Endothelial cell of umbilical vein (primary cell): ENCODE measurements around the gene MSN. TPM values are rescaled to one million over a fixed set of nuclear protein-coding genes. Genes with fewer than 3 reads are reported as not detected.
A peak's percentile ranks its signal among the peaks of the same experiment; 100 is the strongest.

Experiments used
- BruUV-seq: library from RNA; stranded (reverse); fragments of 400-500 nt; replicated peaks from 2 replicates; lab custom pipeline; 2021; lab: Mats Ljungman, UMichigan
- CTCF ChIA-PET: fragments of 300-600, 350-600 bp; sonication (Branson Sonifier 250); formaldehyde crosslinking; loops from one replicate; lab custom pipeline; 2021; ENCODE audit warnings: antibody characterized with exemption, inconsistent platforms; lab: Charles Lee
- POLR2A ChIA-PET: fragments of 300-600, 350-600 bp; sonication (Branson Sonifier 250); formaldehyde crosslinking; loops from one replicate; lab custom pipeline; 2021; ENCODE audit warnings: antibody characterized with exemption, inconsistent platforms; lab: Charles Lee
- DNase-seq: peaks from one replicate; pipeline ENCODE4 v3.0.0-alpha.2; 2011; ENCODE audit warnings: low read depth, low spot score
- FAIRE-seq: peaks from 2 replicates; lab custom pipeline; 2011; peaks lifted over from hg19 to GRCh38; lab: Jason Lieb, UNC
- H2AFZ ChIP-seq: 2 replicates; pipeline ENCODE4 v1.6.0; 2012; ENCODE audit warnings: low read depth, low read length, control low read depth, inconsistent platforms
- H3K27ac ChIP-seq: 2 replicates; pipeline ENCODE4 v1.5.1; 2011; ENCODE audit warnings: low read depth, mild to moderate bottlenecking, control low read depth, low read length, moderate library complexity; ENCODE audit not compliant: insufficient read depth
- H3K27me3 ChIP-seq, 2 experiments: 2 replicates each; pipeline versions ENCODE4 v1.6.0 to v1.6.1; 2011; ENCODE audit warnings: low read length in 2 of 2, mixed read lengths in 1 of 2; ENCODE audit not compliant: control insufficient read depth in 2 of 2, insufficient read depth in 2 of 2
- H3K36me3 ChIP-seq, 2 experiments: 2 replicates in 1 of 2; 3 replicates in 1 of 2; pipeline ENCODE4 v1.5.1; 2011; ENCODE audit warnings: low read length in 2 of 2, mild to moderate bottlenecking in 1 of 2, moderate library complexity in 1 of 2; ENCODE audit not compliant: control insufficient read depth in 2 of 2, insufficient read depth in 2 of 2; ENCODE audit errors: extremely low read depth in 1 of 2
- H3K4me1 ChIP-seq: 3 replicates; pipeline ENCODE4 v1.5.1; 2011; ENCODE audit warnings: mild to moderate bottlenecking, low read length; ENCODE audit not compliant: control insufficient read depth, insufficient read depth; ENCODE audit errors: extremely low read depth
- H3K4me2 ChIP-seq: 2 replicates; pipeline ENCODE4 v1.6.1; 2011; ENCODE audit warnings: low read length, control low read depth, mixed read lengths; ENCODE audit not compliant: insufficient read depth
- H3K4me3 ChIP-seq, 3 experiments: fragments of 200-600 bp in 1 of 3; sonication (generic), shearing (Covaris generic) in 1 of 3; replicated peaks in 1 of 3; 2 replicates each; pipeline ENCODE4 v1.5.1; 2011 to 2016; ENCODE audit warnings: control low read depth in 3 of 3, low read length in 3 of 3, mild to moderate bottlenecking in 2 of 3, inconsistent platforms in 1 of 3, low read depth in 1 of 3, moderate library complexity in 1 of 3; ENCODE audit not compliant: insufficient read depth in 1 of 3
- H3K79me2 ChIP-seq: 2 replicates; pipeline ENCODE4 v1.6.0; 2012; ENCODE audit warnings: low read length, inconsistent platforms; ENCODE audit not compliant: control insufficient read depth, insufficient read depth
- H3K9ac ChIP-seq: replicated peaks from 2 replicates; pipeline ENCODE3; 2011; ENCODE audit warnings: low read length, control low read depth; ENCODE audit not compliant: insufficient read depth; ENCODE audit errors: extremely low read depth
- H3K9me1 ChIP-seq: replicated peaks from 3 replicates; pipeline ENCODE4 v1.6.0; 2011; ENCODE audit warnings: mild to moderate bottlenecking, low read length; ENCODE audit not compliant: control insufficient read depth, insufficient read depth; ENCODE audit errors: extremely low read depth
- H3K9me3 ChIP-seq: replicated peaks from 2 replicates; pipeline ENCODE4 v1.5.1; 2012; ENCODE audit warnings: low read length, inconsistent platforms; ENCODE audit not compliant: control insufficient read depth, insufficient read depth
- H4K20me1 ChIP-seq: replicated peaks from 2 replicates; pipeline ENCODE3; 2011; ENCODE audit warnings: mild to moderate bottlenecking, low read length; ENCODE audit not compliant: control insufficient read depth, insufficient read depth; ENCODE audit errors: extremely low read depth
- CTCF ChIP-seq, 2 donors: IDR thresholded peaks; 1 replicate in 1 of 2; 2 replicates in 1 of 2; pipeline ENCODE4 v1.5.1; 2011; ENCODE audit warnings: low read length in 2 of 2, mild to moderate bottlenecking in 2 of 2, moderate library complexity in 2 of 2, control low read depth in 1 of 2, inconsistent platforms in 1 of 2, low read depth in 1 of 2; ENCODE audit not compliant: insufficient read depth in 1 of 2; ENCODE audit errors: extremely low read depth in 1 of 2
- EZH2 ChIP-seq: IDR thresholded peaks from 2 replicates; pipeline ENCODE4 v1.6.1; 2012; ENCODE audit warnings: borderline replicate concordance, low read depth, mild to moderate bottlenecking, moderate library complexity, low read length, inconsistent platforms; ENCODE audit not compliant: severe bottlenecking
- FOS ChIP-seq: IDR thresholded peaks from 2 replicates; pipeline ENCODE4 v1.6.1; 2011; ENCODE audit warnings: mild to moderate bottlenecking, low read length, moderate library complexity, borderline replicate concordance; ENCODE audit not compliant: insufficient read depth
- GATA2 ChIP-seq: IDR thresholded peaks from 2 replicates; pipeline ENCODE4 v1.7.0; 2011; ENCODE audit warnings: low read depth, mild to moderate bottlenecking, moderate library complexity, mixed read lengths, low read length; ENCODE audit not compliant: insufficient read length, insufficient read depth
- JUN ChIP-seq: IDR thresholded peaks from 2 replicates; pipeline ENCODE4 v1.6.1; 2011; ENCODE audit warnings: borderline replicate concordance, low read depth; ENCODE audit not compliant: insufficient read length, insufficient read depth
- MYC ChIP-seq: IDR thresholded peaks from one replicate; pipeline ENCODE4 v1.6.1; 2011; ENCODE audit warnings: mild to moderate bottlenecking, low read depth, low read length
- POLR2A ChIP-seq: IDR thresholded peaks from 2 replicates; pipeline ENCODE4 v1.6.1; 2012; ENCODE audit warnings: low read depth, mild to moderate bottlenecking, control low read depth, low read length
- POLR2AphosphoS5 ChIP-seq: IDR thresholded peaks from 2 replicates; pipeline ENCODE4 v1.6.1; 2012; ENCODE audit warnings: low read depth, mild to moderate bottlenecking, control low read depth, low read length, moderate library complexity; ENCODE audit not compliant: insufficient read depth
- dilution Hi-C: fragments of 300-500 bp; cut with MboI; formaldehyde crosslinking; loops from one replicate; pipeline ENCODE4 v1.15.0; 2019; ENCODE audit warnings: low sequenced_read_pairs; ENCODE audit not compliant: extremely low pct_ligation_motif_present
- intact Hi-C: fragments of 100-400 bp; cut with micrococcal nuclease; formaldehyde crosslinking; loops from one replicate; pipeline ENCODE4 v1.10.0; 2022
- polyA plus RNA-seq, 4 experiments: library from polyadenylated mRNA; depleted of rRNA in 3 of 4; stranded (reverse) in 3 of 4; unstranded in 1 of 4; fragments of >200 nt; gene quantifications; 2 replicates each; pipeline versions ENCODE4 v1.2.1 to v1.2.3, GENCODE V29; 2011 to 2012; ENCODE audit warnings: missing spikeins in 1 of 4
- total RNA-seq: library from RNA; stranded (reverse); gene quantifications from 2 replicates; pipeline ENCODE4 v1.2.3, GENCODE V29; 2021
- TF ChIP-seq, protein P1 (sequence below): IDR thresholded peaks from 2 replicates; pipeline ENCODE4 v1.6.1; 2011; ENCODE audit not compliant: insufficient read depth, insufficient read length

The MSN gene
- total and polyA plus RNA-seq, 2 donors (not counting 3 experiments of a cell fraction or from before 2014, with no cell fraction given): 528 to 635 TPM

GRCh38 chrX:65647801-65648200, 19.7 kb upstream of the MSN start:
- Histone ChIP-seq H3K9ac (no peak overlapping the region), H3K4me2 (no peak overlapping the region), H3K27ac (no peak overlapping the region), H3K9me1 (no peaks in the 10 kb centered on the region), H3K27me3 (no peaks in the 10 kb centered on the region), H2AFZ (no peak overlapping the region), H4K20me1 (no peaks in the 10 kb centered on the region), H3K4me3 (no peak overlapping the region), H3K4me1 (peaks cover 22% of the 10 kb centered on the region), H3K36me3 (no peaks in the 10 kb centered on the region), H3K9me3 (no peaks in the 10 kb centered on the region), H3K79me2 (no peaks in the 10 kb centered on the region)
- CTCF ChIA-PET: no interaction called here
- TF ChIP-seq POLR2A: no peak
- TF ChIP-seq FOS: no peak
- TF ChIP-seq, protein P1, sequence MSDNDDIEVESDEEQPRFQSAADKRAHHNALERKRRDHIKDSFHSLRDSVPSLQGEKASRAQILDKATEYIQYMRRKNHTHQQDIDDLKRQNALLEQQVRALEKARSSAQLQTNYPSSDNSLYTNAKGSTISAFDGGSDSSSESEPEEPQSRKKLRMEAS: no peak
- TF ChIP-seq GATA2: no peak
- no peak for TF ChIP-seq CTCF (IDR thresholded peaks at IDR 0.05; ENCODE audit: extremely low read depth in 1 of 2, insufficient read depth in 1 of 2, low read depth in 1 of 2, low read length in 2 of 2)
- TF ChIP-seq JUN: no peak
- no peak for TF ChIP-seq MYC
- no peak for TF ChIP-seq EZH2
- TF ChIP-seq POLR2AphosphoS5: no peak
- no TSS peak for BruUV-seq
- dilution Hi-C loops (no loop called here), intact Hi-C loops (no loop called here)
- no peak for DNase-seq
- POLR2A ChIA-PET: no interaction called here
- peak; percentile 70 for FAIRE-seq
